ENCODE results near the gene RPS6KA5.

GRCh38 chr14:90805084-90805391 is 255.4 kb downstream of the RPS6KA5 start:
- TF ChIP-seq, protein P1, sequence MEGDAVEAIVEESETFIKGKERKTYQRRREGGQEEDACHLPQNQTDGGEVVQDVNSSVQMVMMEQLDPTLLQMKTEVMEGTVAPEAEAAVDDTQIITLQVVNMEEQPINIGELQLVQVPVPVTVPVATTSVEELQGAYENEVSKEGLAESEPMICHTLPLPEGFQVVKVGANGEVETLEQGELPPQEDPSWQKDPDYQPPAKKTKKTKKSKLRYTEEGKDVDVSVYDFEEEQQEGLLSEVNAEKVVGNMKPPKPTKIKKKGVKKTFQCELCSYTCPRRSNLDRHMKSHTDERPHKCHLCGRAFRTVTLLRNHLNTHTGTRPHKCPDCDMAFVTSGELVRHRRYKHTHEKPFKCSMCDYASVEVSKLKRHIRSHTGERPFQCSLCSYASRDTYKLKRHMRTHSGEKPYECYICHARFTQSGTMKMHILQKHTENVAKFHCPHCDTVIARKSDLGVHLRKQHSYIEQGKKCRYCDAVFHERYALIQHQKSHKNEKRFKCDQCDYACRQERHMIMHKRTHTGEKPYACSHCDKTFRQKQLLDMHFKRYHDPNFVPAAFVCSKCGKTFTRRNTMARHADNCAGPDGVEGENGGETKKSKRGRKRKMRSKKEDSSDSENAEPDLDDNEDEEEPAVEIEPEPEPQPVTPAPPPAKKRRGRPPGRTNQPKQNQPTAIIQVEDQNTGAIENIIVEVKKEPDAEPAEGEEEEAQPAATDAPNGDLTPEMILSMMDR (IDR thresholded peaks at IDR 0.05; ENCODE audit: insufficient read depth, low read length) = no peak
- TF ChIP-seq, protein P2, sequence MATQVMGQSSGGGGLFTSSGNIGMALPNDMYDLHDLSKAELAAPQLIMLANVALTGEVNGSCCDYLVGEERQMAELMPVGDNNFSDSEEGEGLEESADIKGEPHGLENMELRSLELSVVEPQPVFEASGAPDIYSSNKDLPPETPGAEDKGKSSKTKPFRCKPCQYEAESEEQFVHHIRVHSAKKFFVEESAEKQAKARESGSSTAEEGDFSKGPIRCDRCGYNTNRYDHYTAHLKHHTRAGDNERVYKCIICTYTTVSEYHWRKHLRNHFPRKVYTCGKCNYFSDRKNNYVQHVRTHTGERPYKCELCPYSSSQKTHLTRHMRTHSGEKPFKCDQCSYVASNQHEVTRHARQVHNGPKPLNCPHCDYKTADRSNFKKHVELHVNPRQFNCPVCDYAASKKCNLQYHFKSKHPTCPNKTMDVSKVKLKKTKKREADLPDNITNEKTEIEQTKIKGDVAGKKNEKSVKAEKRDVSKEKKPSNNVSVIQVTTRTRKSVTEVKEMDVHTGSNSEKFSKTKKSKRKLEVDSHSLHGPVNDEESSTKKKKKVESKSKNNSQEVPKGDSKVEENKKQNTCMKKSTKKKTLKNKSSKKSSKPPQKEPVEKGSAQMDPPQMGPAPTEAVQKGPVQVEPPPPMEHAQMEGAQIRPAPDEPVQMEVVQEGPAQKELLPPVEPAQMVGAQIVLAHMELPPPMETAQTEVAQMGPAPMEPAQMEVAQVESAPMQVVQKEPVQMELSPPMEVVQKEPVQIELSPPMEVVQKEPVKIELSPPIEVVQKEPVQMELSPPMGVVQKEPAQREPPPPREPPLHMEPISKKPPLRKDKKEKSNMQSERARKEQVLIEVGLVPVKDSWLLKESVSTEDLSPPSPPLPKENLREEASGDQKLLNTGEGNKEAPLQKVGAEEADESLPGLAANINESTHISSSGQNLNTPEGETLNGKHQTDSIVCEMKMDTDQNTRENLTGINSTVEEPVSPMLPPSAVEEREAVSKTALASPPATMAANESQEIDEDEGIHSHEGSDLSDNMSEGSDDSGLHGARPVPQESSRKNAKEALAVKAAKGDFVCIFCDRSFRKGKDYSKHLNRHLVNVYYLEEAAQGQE (IDR thresholded peaks at IDR 0.05; ENCODE audit: insufficient replicate concordance, low read depth) = no peak

Measured in HL-60 (cell line).